H1 (cell line): Measurements from ENCODE around the gene PDHB. TPM values are rescaled to one million over a fixed set of nuclear protein-coding genes. Genes with fewer than 3 reads are reported as not detected.
A peak's percentile ranks its signal among the peaks of the same experiment; 100 is the strongest.

ENCODE experiments used
- ASH2L ChIP-seq: fragments of 200-600, 300-600 bp; sonication (generic); IDR thresholded peaks from one replicate; pipeline ENCODE4 v1.7.1; 2017; ENCODE audit warnings: low read length
- CBX5 ChIP-seq: fragments of 300-800, 300-1000 bp; sonication (generic); IDR thresholded peaks from 2 replicates; pipeline ENCODE4 v1.7.1; 2016; ENCODE audit warnings: antibody characterized with exemption, low read length, low read depth
- CHD2 ChIP-seq: IDR thresholded peaks from 2 replicates; pipeline ENCODE4 v1.6.1; 2012; ENCODE audit warnings: low read length, improper control_type of control experiment
- CREB1 ChIP-seq: IDR thresholded peaks from 2 replicates; pipeline ENCODE4 v1.6.1; 2012; ENCODE audit warnings: inconsistent platforms
- CTBP2 ChIP-seq: IDR thresholded peaks from 2 replicates; pipeline ENCODE4 v1.7.0; 2011; ENCODE audit warnings: borderline replicate concordance, mild to moderate bottlenecking, moderate library complexity, mixed read lengths, low read length; ENCODE audit not compliant: insufficient read depth, insufficient read length
- E2F6 ChIP-seq: IDR thresholded peaks from 2 replicates; pipeline ENCODE4 v1.6.1; 2012; ENCODE audit warnings: inconsistent platforms
- EGR1 ChIP-seq: IDR thresholded peaks from 2 replicates; pipeline ENCODE4 v1.6.1; 2011; ENCODE audit warnings: low read depth, low read length, borderline replicate concordance
- FOSL1 ChIP-seq: IDR thresholded peaks from 2 replicates; pipeline ENCODE4 v1.6.1; 2011; ENCODE audit warnings: mild to moderate bottlenecking, low read depth, low read length, moderate library complexity; ENCODE audit not compliant: insufficient read depth
- JUN ChIP-seq: IDR thresholded peaks from 2 replicates; pipeline ENCODE4 v1.6.1; 2011; ENCODE audit warnings: low read depth, mild to moderate bottlenecking, improper control_type of control experiment, low read length
- RBBP5 ChIP-seq: IDR thresholded peaks from 2 replicates; pipeline ENCODE4 v1.7.1; 2012; ENCODE audit warnings: low read depth, mild to moderate bottlenecking, inconsistent platforms, low read length, moderate library complexity, borderline replicate concordance
- SIX5 ChIP-seq: IDR thresholded peaks from 2 replicates; pipeline ENCODE4 v1.6.1; 2011; ENCODE audit warnings: mild to moderate bottlenecking, low read depth, low read length
- SP4 ChIP-seq: IDR thresholded peaks from 2 replicates; pipeline ENCODE4 v1.6.1; 2012; ENCODE audit warnings: low read length, inconsistent platforms
- SRF ChIP-seq: IDR thresholded peaks from 2 replicates; pipeline ENCODE4 v1.6.1; 2011; ENCODE audit warnings: mild to moderate bottlenecking, low read depth, low read length, moderate library complexity
- SUZ12 ChIP-seq: fragments of 200-600 bp; sonication (generic); IDR thresholded peaks from 2 replicates; pipeline ENCODE4 v1.6.1; 2012; ENCODE audit warnings: mild to moderate bottlenecking, inconsistent platforms, low read length, moderate library complexity, mixed read lengths
- TEAD4 ChIP-seq: IDR thresholded peaks from 2 replicates; pipeline ENCODE4 v1.6.1; 2012; ENCODE audit warnings: low read depth, low read length, inconsistent platforms, mixed read lengths
- polyA plus RNA-seq, 7 experiments: library from polyadenylated mRNA; depleted of rRNA in 3 of 7; stranded (reverse) in 5 of 7; unstranded in 2 of 7; fragments of >200 nt in 5 of 7; fragments of 200-250 nt in 2 of 7; gene quantifications; 1 replicate in 5 of 7; 2 replicates in 1 of 7; 4 replicates in 1 of 7; pipeline versions ENCODE4 v1.2.1 to v1.2.3, GENCODE V29; 2011 to 2013; ENCODE audit warnings: missing spikeins in 2 of 7, mixed read lengths in 2 of 7
- total RNA-seq: library from RNA; stranded (reverse); fragmentation: NEBNext Ultra II Directional; extraction: Animal tissue kit (Norgen Biotek cat#: 25700); gene quantifications from 2 replicates; pipeline ENCODE4 v1.2.1, GENCODE V29; 2021

PDHB gene
- total and polyA plus RNA-seq, 2 of the 8 experiments (the other 6 are each of a cell fraction or from before 2014, with no cell fraction given): 90.4 to 140 TPM

- no peak for TF ChIP-seq FOSL1
- no peak for TF ChIP-seq CTBP2
- no peak for TF ChIP-seq CHD2
- TF ChIP-seq ASH2L: no peak
- no peak for TF ChIP-seq SP4
- TF ChIP-seq JUN: no peak
- TF ChIP-seq SUZ12: no peak
- no peak for TF ChIP-seq EGR1
- no peak for TF ChIP-seq CREB1
- no peak for TF ChIP-seq CBX5
- TF ChIP-seq SIX5: no peak
- no peak for TF ChIP-seq RBBP5
- TF ChIP-seq SRF: peak; percentile 94
- peak; percentile 99 for TF ChIP-seq TEAD4
- TF ChIP-seq E2F6: no peak
Observed at GRCh38 chr3:58434990-58435389, 1.4 kb upstream of the PDHB start (continued).
